KG1 (cell line): ENCODE data around the gene MRPS18A.
A peak's percentile ranks its signal among the peaks of the same experiment; 100 is the strongest.
"Not testable (repeated sequence)": the region's sequence is repeated elsewhere in the genome, so short reads cannot be mapped to it uniquely, and the experiment has no call there.

Experiments
- DNase-seq: peaks from one replicate; lab custom pipeline; 2025; lab: John Stamatoyannopoulos, UW

The MRPS18A gene

GRCh38 chr6:43670623-43670986 lies 17.0 kb downstream of the MRPS18A start:
- no peak for DNase-seq

- no peak for DNase-seq
These were observed 17.5 kb downstream of the MRPS18A start for GRCh38 chr6:43669922-43670622.

GRCh38 chr6:43669050-43669921 lies 18.3 kb downstream of the MRPS18A start:
- no peak for DNase-seq

- DNase-seq, result no peak
These were observed 19.2 kb downstream of the MRPS18A start for GRCh38 chr6:43668151-43669028.

- peak; percentile 61 for DNase-seq
These were observed 20.1 kb downstream of the MRPS18A start for GRCh38 chr6:43667245-43668150.

- DNase-seq, result no peak
These were observed 21.2 kb downstream of the MRPS18A start for GRCh38 chr6:43666196-43666920.

- DNase-seq, result no peak
These were observed 22.2 kb downstream of the MRPS18A start for GRCh38 chr6:43665376-43665775.

GRCh38 chr6:43662948-43663347 lies 24.6 kb downstream of the MRPS18A start:
- not testable (repeated sequence) for DNase-seq

GRCh38 chr6:43658161-43658560 lies 29.4 kb downstream of the MRPS18A start:
- no peak for DNase-seq

- DNase-seq, result no peak
These were observed 30.3 kb downstream of the MRPS18A start for GRCh38 chr6:43657221-43657802.

GRCh38 chr6:43652822-43653221 lies 34.8 kb downstream of the MRPS18A start:
- DNase-seq, result not testable (repeated sequence)

GRCh38 chr6:43648248-43648647 lies 39.3 kb downstream of the MRPS18A start:
- DNase-seq, result no peak

- DNase-seq, result no peak
These were observed 40.0 kb downstream of the MRPS18A start for GRCh38 chr6:43647613-43648012.

GRCh38 chr6:43645613-43645964 lies 42.0 kb downstream of the MRPS18A start:
- DNase-seq, result no peak

GRCh38 chr6:43644940-43645612 lies 42.5 kb downstream of the MRPS18A start, which contains the start of gene RSPH9:
Gene RSPH9 (plus strand): TSS chr6:43645036. CDS start chr6:43645099, 63 bp downstream.
- no peak for DNase-seq

- no peak for DNase-seq
These were observed 47.4 kb downstream of the MRPS18A start for GRCh38 chr6:43639984-43640800.

GRCh38 chr6:43636308-43636659 lies 51.3 kb downstream of the MRPS18A start:
- DNase-seq, result no peak

GRCh38 chr6:43635387-43636307 lies 51.9 kb downstream of the MRPS18A start, which contains the start of gene MAD2L1BP:
Gene MAD2L1BP (plus strand): TSS chr6:43635840. CDS start chr6:43635876, 36 bp downstream.
- peak; percentile 63 for DNase-seq
